Osteoblast (primary cell): ENCODE measurements around the gene SLC30A7. TPM values are rescaled to one million over a fixed set of nuclear protein-coding genes. Genes with fewer than 3 reads are reported as not detected.

Source experiments
- DNase-seq: peaks from one replicate; pipeline ENCODE4 v3.0.0; 2011; ENCODE audit warnings: low spot score, mixed read lengths; ENCODE audit not compliant: insufficient read length; ENCODE audit errors: missing footprints
- H2AFZ ChIP-seq: 2 replicates; pipeline ENCODE4 v1.6.0; 2011; ENCODE audit warnings: mild to moderate bottlenecking, low read length
- H3K27ac ChIP-seq: 2 replicates; pipeline ENCODE4 v1.5.1; 2011; ENCODE audit warnings: mild to moderate bottlenecking, low read depth, low read length, moderate library complexity
- H3K27me3 ChIP-seq: 2 replicates; pipeline ENCODE4 v1.6.0; 2012; ENCODE audit warnings: mild to moderate bottlenecking, control low read depth, inconsistent platforms, low read length, moderate library complexity; ENCODE audit not compliant: insufficient read depth
- H3K36me3 ChIP-seq: 2 replicates; pipeline ENCODE4 v1.5.1; 2011; ENCODE audit warnings: mild to moderate bottlenecking, low read length, control low read depth, moderate library complexity; ENCODE audit not compliant: insufficient read depth
- H3K4me1 ChIP-seq: 2 replicates; pipeline ENCODE4 v1.5.1; 2011; ENCODE audit warnings: mild to moderate bottlenecking, low read length, control low read depth, moderate library complexity; ENCODE audit not compliant: insufficient read depth
- H3K4me2 ChIP-seq: 2 replicates; pipeline ENCODE4 v1.6.0; 2011; ENCODE audit warnings: mild to moderate bottlenecking, low read length; ENCODE audit not compliant: insufficient read depth
- H3K4me3 ChIP-seq: fragments of 200-600 bp; sonication (generic); 3 replicates; pipeline ENCODE4 v1.5.1; 2012; ENCODE audit warnings: mild to moderate bottlenecking, low read length, inconsistent platforms; ENCODE audit not compliant: insufficient read depth
- H3K79me2 ChIP-seq: 2 replicates; pipeline ENCODE4 v1.6.0; 2012; ENCODE audit warnings: mild to moderate bottlenecking, low read length, control low read depth, inconsistent platforms; ENCODE audit not compliant: insufficient read depth
- H3K9me3 ChIP-seq: 2 replicates; pipeline ENCODE4 v1.5.1; 2011; ENCODE audit warnings: low read depth, low read length, control low read depth
- H4K20me1 ChIP-seq: 2 replicates; pipeline ENCODE4 v1.6.0; 2012; ENCODE audit warnings: mild to moderate bottlenecking, low read length, control low read depth; ENCODE audit not compliant: insufficient read depth
- total RNA-seq: library from RNA; depleted of rRNA; stranded (reverse); fragments of >200 nt; gene quantifications from 2 replicates; pipeline ENCODE4 v1.2.3, GENCODE V29; 2012
- TF ChIP-seq, protein P1 (sequence below): IDR thresholded peaks from 2 replicates; pipeline ENCODE4 v1.5.1; 2011; ENCODE audit warnings: mild to moderate bottlenecking, low read depth, low read length, moderate library complexity; ENCODE audit errors: extremely low read depth

SLC30A7 gene
- total RNA-seq, 1 donor: 69.8 TPM

DNA sequence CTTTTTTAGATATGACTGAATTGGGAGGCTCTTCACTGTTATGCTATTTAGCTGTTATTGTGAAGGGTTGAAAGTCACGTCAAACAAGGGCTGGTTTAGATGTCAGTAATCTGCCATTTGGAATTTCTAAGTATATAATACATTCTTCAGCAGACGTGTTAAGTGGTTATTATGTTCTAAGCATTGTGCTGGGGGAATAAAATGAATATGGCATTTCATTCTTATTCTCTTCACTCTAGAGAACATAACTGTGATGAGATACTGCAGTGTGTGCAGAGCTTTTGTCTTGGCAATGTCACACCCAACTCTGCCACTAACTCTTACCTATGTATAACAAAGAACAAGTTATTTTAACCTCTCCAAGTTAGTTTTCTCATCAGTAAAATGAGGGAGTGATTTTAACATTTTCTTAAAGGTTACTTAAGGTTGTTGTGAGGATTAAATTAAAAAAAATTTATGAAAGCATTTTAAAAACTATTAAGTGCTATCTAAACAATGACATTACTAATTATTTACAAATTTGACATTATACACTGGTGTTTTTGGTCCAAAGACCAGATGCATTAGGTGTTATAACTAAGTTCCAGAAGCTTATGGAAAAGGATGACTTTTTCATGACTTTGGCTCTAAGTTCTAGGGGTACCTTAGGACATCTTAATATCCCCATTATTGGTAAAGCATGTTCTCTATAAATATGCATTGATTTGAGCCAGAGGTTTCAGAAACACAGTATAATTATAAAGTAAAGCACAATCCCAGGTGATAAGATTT, 58.3 kb downstream of the SLC30A7 start:
- no peak overlapping the region for H2AFZ ChIP-seq
- no peak overlapping the region for H3K4me3 ChIP-seq
- peaks cover 11% of the 10 kb centered on the region for H3K79me2 ChIP-seq
- H4K20me1 ChIP-seq: peaks cover 6% of the 10 kb centered on the region
- no peaks in the 10 kb centered on the region for H3K27me3 ChIP-seq
- TF ChIP-seq, protein P1, sequence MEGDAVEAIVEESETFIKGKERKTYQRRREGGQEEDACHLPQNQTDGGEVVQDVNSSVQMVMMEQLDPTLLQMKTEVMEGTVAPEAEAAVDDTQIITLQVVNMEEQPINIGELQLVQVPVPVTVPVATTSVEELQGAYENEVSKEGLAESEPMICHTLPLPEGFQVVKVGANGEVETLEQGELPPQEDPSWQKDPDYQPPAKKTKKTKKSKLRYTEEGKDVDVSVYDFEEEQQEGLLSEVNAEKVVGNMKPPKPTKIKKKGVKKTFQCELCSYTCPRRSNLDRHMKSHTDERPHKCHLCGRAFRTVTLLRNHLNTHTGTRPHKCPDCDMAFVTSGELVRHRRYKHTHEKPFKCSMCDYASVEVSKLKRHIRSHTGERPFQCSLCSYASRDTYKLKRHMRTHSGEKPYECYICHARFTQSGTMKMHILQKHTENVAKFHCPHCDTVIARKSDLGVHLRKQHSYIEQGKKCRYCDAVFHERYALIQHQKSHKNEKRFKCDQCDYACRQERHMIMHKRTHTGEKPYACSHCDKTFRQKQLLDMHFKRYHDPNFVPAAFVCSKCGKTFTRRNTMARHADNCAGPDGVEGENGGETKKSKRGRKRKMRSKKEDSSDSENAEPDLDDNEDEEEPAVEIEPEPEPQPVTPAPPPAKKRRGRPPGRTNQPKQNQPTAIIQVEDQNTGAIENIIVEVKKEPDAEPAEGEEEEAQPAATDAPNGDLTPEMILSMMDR: no peak
- H3K27ac ChIP-seq: no peak overlapping the region
- H3K9me3 ChIP-seq: no peaks in the 10 kb centered on the region
- DNase-seq: no peak
- peaks cover 31% of the 10 kb centered on the region for H3K4me1 ChIP-seq
- peaks cover 11% of the 10 kb centered on the region for H3K36me3 ChIP-seq
- H3K4me2 ChIP-seq: no peak overlapping the region

DNA sequence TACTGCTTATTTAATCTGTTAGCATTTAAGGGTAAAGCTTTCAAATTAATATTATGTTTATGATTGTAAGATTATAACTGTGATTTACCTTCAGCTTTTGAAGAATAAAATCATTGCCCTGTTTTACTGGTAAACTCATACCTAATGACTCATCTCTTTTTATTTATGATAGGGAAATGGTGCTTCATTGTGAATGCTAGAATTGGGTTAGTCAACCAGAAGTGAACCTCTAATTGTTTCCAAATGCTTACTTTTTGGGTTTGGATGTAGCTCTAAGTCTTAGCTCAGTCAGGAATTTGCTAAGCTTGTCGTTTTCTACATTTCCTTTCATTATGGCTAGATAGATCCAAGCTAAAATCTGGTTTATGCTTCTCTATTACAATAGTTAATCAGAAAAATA, 59.4 kb downstream of the SLC30A7 start:
- peaks cover 6% of the 10 kb centered on the region for H4K20me1 ChIP-seq
- H3K79me2 ChIP-seq: peaks cover 7% of the 10 kb centered on the region
- no peaks in the 10 kb centered on the region for H3K9me3 ChIP-seq
- no peak overlapping the region for H2AFZ ChIP-seq
- peak overlapping the region; percentile 37 for H3K4me2 ChIP-seq
- TF ChIP-seq, protein P1: no peak
- H3K27ac ChIP-seq: peak overlapping the region; percentile 21
- peaks cover 11% of the 10 kb centered on the region for H3K36me3 ChIP-seq
- no peak overlapping the region for H3K4me3 ChIP-seq
- H3K27me3 ChIP-seq: no peaks in the 10 kb centered on the region
- DNase-seq: no peak
- H3K4me1 ChIP-seq: peaks cover 29% of the 10 kb centered on the region

DNA sequence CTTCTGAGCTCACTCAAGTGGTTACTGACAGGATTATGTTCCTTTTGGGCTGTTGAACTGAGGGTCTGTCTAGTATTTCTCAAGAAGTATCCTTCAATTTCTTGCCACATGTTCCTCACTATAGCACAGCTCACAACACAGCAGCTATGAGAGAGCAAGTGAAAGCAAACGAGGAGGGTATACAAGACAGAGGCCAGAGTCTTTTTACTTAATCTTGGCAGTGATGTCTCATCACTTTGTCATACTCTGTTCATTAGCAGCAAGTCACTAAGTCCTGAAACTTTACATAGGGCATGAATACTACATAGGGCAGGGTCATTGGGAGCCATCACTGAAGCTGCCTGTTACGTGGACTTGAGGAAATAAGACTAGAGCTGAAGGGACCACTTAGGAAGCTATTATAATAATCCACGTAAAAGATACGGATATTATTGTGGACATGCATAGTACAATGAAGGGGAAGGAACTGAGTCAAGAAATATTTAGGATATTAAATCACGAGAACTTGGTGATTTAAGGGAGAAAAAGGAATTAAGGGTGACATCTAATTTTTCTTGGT, 63.7 kb downstream of the SLC30A7 start:
- H3K4me1 ChIP-seq: peaks cover 18% of the 10 kb centered on the region
- DNase-seq: no peak
- H4K20me1 ChIP-seq: no peaks in the 10 kb centered on the region
- H2AFZ ChIP-seq: no peak overlapping the region
- peaks cover 4% of the 10 kb centered on the region for H3K36me3 ChIP-seq
- H3K9me3 ChIP-seq: no peaks in the 10 kb centered on the region
- no peak overlapping the region for H3K4me3 ChIP-seq
- no peak overlapping the region for H3K27ac ChIP-seq
- no peaks in the 10 kb centered on the region for H3K27me3 ChIP-seq
- peaks cover 6% of the 10 kb centered on the region for H3K79me2 ChIP-seq
- TF ChIP-seq, protein P1: no peak
- H3K4me2 ChIP-seq: peak overlapping the region; percentile 20

DNA sequence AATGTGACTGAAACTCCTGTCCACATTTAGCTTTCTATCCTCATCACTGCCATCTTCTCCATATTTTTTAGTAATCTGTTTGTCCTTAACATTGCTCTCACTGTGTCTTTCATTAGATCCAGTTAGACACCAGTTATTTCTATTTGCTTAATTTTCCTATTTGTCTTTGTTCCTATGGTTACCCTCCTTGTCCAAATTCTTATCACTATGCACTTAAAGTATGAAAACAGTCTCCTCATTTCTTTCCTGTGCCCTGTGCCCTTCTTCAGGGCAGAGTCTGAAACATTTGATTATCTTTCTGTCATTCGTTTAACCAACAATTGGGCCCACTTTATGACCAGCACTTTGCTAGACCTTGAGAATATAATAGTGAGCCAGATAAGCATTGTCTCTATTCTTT, 64.2 kb downstream of the SLC30A7 start:
- H3K4me1 ChIP-seq: peaks cover 14% of the 10 kb centered on the region
- H4K20me1 ChIP-seq: no peaks in the 10 kb centered on the region
- H2AFZ ChIP-seq: no peak overlapping the region
- H3K79me2 ChIP-seq: peaks cover 6% of the 10 kb centered on the region
- DNase-seq: no peak
- TF ChIP-seq, protein P1: no peak
- H3K36me3 ChIP-seq: peaks cover 5% of the 10 kb centered on the region
- H3K27ac ChIP-seq: no peak overlapping the region
- no peak overlapping the region for H3K4me3 ChIP-seq
- no peaks in the 10 kb centered on the region for H3K9me3 ChIP-seq
- no peaks in the 10 kb centered on the region for H3K27me3 ChIP-seq
- no peak overlapping the region for H3K4me2 ChIP-seq
